Measurements from ENCODE around the gene SLC34A3. TPM values are rescaled to one million over a fixed set of nuclear protein-coding genes. Genes with fewer than 3 reads are reported as not detected.

SLC34A3 gene
- total and polyA plus RNA-seq, 9 donors, result 0.15 to 0.46 TPM; not detected in 7

GRCh38 chr9:137211532-137211931, 19.2 kb upstream of the SLC34A3 start:
- no peak for DNase-seq
- TF ChIP-seq EP300 (IDR thresholded peaks at IDR 0.05) (no peak), POLR2A (IDR thresholded peaks at IDR 0.05) (no peak)
- TF ChIP-seq, protein P1, sequence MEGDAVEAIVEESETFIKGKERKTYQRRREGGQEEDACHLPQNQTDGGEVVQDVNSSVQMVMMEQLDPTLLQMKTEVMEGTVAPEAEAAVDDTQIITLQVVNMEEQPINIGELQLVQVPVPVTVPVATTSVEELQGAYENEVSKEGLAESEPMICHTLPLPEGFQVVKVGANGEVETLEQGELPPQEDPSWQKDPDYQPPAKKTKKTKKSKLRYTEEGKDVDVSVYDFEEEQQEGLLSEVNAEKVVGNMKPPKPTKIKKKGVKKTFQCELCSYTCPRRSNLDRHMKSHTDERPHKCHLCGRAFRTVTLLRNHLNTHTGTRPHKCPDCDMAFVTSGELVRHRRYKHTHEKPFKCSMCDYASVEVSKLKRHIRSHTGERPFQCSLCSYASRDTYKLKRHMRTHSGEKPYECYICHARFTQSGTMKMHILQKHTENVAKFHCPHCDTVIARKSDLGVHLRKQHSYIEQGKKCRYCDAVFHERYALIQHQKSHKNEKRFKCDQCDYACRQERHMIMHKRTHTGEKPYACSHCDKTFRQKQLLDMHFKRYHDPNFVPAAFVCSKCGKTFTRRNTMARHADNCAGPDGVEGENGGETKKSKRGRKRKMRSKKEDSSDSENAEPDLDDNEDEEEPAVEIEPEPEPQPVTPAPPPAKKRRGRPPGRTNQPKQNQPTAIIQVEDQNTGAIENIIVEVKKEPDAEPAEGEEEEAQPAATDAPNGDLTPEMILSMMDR (IDR thresholded peaks at IDR 0.05), result no peak
- Histone ChIP-seq H3K4me1 (ENCODE audit: insufficient read depth) (no peaks in the 10 kb centered on the region), H3K36me3 (no peaks in the 10 kb centered on the region), H3K9me3 (no peaks in the 10 kb centered on the region), H3K4me3 (no peak overlapping the region), H3K27me3 (no peaks in the 10 kb centered on the region), H3K27ac (no peak overlapping the region)
- intact Hi-C loops (cut with DNase I), result no loop called here
- 65 to 78% (median 70%) methylated on average over 13 of the region's 13 CpGs for WGBS, 3 donors

GRCh38 chr9:137212520-137212919, 18.2 kb upstream of the SLC34A3 start:
- Histone ChIP-seq H3K27me3 (no peaks in the 10 kb centered on the region), H3K27ac (no peak overlapping the region), H3K36me3 (no peaks in the 10 kb centered on the region), H3K4me1 (ENCODE audit: insufficient read depth) (no peaks in the 10 kb centered on the region), H3K4me3 (no peak overlapping the region), H3K9me3 (no peaks in the 10 kb centered on the region)
- intact Hi-C loops (cut with DNase I), result no loop called here
- no peak for TF ChIP-seq POLR2A (IDR thresholded peaks at IDR 0.05)
- TF ChIP-seq, protein P1 (IDR thresholded peaks at IDR 0.05), result no peak
- TF ChIP-seq EP300 (IDR thresholded peaks at IDR 0.05), result no peak
- DNase-seq, result no peak
- WGBS, 3 donors, result 69 to 79% (median 70%) methylated on average over 21 of the region's 21 CpGs

GRCh38 chr9:137213160-137214060, 17.3 kb upstream of the SLC34A3 start:
- H3K36me3 ChIP-seq, result no peaks in the 10 kb centered on the region
- no peak overlapping the region for H3K4me3 ChIP-seq
- intact Hi-C loops (cut with DNase I), result no loop called here
- H3K4me1 ChIP-seq (ENCODE audit: insufficient read depth), result peaks cover 5% of the 10 kb centered on the region
- no peak overlapping the region for H3K27ac ChIP-seq
- H3K27me3 ChIP-seq, result no peaks in the 10 kb centered on the region
- no peak for DNase-seq
- WGBS, 3 donors, result 83 to 85% (median 84%) methylated on average over 44 to 49 of the region's 49 CpGs
- H3K9me3 ChIP-seq, result no peaks in the 10 kb centered on the region
- TF ChIP-seq POLR2A (IDR thresholded peaks at IDR 0.05), result no peak
- TF ChIP-seq, protein P1 (IDR thresholded peaks at IDR 0.05), result no peak
- no peak for TF ChIP-seq EP300 (IDR thresholded peaks at IDR 0.05)

- intact Hi-C loops (cut with DNase I), result no loop called here
- DNase-seq, result no peak
- Histone ChIP-seq H3K27ac (no peak overlapping the region), H3K4me3 (no peak overlapping the region), H3K9me3 (no peaks in the 10 kb centered on the region), H3K36me3 (no peaks in the 10 kb centered on the region), H3K4me1 (ENCODE audit: insufficient read depth) (peaks cover 5% of the 10 kb centered on the region), H3K27me3 (no peaks in the 10 kb centered on the region)
- TF ChIP-seq POLR2A (IDR thresholded peaks at IDR 0.05), result no peak
- no peak for TF ChIP-seq EP300 (IDR thresholded peaks at IDR 0.05)
- TF ChIP-seq, protein P1 (IDR thresholded peaks at IDR 0.05), result no peak
- WGBS, 3 donors, result 75 to 79% (median 77%) methylated on average over 19 of the region's 19 CpGs
These were observed 16.1 kb upstream of the SLC34A3 start for GRCh38 chr9:137214620-137215019.

Data from ovary (tissue), 9 donors.